ENCODE data around the gene ILF2. TPM values are rescaled to one million over a fixed set of nuclear protein-coding genes. Genes with fewer than 3 reads are reported as not detected.

ILF2 gene
- total RNA-seq, 1 experiment from 2014 or later = 420 TPM

DNA sequence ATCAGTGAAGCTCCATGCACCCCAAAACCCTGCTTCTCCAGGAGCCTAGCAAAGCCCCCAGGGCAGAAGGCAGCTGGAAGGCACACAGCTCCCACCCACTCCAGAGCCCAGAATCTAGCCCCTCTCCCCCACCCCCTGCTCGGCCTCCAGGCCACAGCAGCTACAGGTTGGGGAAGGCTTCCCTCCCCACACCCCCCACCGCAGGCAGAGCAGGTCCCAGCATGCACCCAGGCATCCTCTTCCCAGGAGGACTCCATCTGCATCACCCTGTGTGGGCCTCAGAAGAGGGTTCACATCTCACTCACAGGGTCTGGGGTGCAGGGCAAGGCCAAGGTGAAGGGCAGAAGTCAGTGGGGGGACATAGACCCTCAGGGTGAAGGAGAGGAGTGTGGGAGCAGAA lies 55.4 kb downstream of the ILF2 start:
- DNase-seq (ENCODE audit: low spot score) = no peak
- CTCF ChIA-PET = no interaction called here
- intact Hi-C loops (cut with micrococcal nuclease; ENCODE audit: unreplicated experiment) = no loop called here
- no TSS peak for BruUV-seq (replicated peaks)
- TF ChIP-seq, protein P1, sequence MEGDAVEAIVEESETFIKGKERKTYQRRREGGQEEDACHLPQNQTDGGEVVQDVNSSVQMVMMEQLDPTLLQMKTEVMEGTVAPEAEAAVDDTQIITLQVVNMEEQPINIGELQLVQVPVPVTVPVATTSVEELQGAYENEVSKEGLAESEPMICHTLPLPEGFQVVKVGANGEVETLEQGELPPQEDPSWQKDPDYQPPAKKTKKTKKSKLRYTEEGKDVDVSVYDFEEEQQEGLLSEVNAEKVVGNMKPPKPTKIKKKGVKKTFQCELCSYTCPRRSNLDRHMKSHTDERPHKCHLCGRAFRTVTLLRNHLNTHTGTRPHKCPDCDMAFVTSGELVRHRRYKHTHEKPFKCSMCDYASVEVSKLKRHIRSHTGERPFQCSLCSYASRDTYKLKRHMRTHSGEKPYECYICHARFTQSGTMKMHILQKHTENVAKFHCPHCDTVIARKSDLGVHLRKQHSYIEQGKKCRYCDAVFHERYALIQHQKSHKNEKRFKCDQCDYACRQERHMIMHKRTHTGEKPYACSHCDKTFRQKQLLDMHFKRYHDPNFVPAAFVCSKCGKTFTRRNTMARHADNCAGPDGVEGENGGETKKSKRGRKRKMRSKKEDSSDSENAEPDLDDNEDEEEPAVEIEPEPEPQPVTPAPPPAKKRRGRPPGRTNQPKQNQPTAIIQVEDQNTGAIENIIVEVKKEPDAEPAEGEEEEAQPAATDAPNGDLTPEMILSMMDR (conservative IDR thresholded peaks at IDR 0.05; ENCODE audit: low read depth, low read length) = no peak
- no peak for TF ChIP-seq EZH2 (IDR thresholded peaks at IDR 0.05; ENCODE audit: borderline replicate concordance, low read depth, low read length, poor library complexity, severe bottlenecking)
- no peaks in the 10 kb centered on the region for H3K9me3 ChIP-seq (ENCODE audit: low read depth, low read length, poor library complexity, severe bottlenecking)
- no peaks in the 10 kb centered on the region for H3K36me3 ChIP-seq (ENCODE audit: insufficient read depth, low read length, poor library complexity, severe bottlenecking)
- no peak overlapping the region for H3K4me3 ChIP-seq (ENCODE audit: low read depth, low read length, poor library complexity, severe bottlenecking)
- H3K27ac ChIP-seq (ENCODE audit: low read depth, low read length, poor library complexity, severe bottlenecking) = no peak overlapping the region
- POLR2A ChIA-PET (ENCODE audit: low non-redundant PET) = no interaction called here
- no peaks in the 10 kb centered on the region for H3K27me3 ChIP-seq (replicated peaks; ENCODE audit: insufficient read depth, low read depth, low read length, poor library complexity)
- no peaks in the 10 kb centered on the region for H3K4me1 ChIP-seq (ENCODE audit: insufficient read depth, low read length, poor library complexity, severe bottlenecking)

DNA sequence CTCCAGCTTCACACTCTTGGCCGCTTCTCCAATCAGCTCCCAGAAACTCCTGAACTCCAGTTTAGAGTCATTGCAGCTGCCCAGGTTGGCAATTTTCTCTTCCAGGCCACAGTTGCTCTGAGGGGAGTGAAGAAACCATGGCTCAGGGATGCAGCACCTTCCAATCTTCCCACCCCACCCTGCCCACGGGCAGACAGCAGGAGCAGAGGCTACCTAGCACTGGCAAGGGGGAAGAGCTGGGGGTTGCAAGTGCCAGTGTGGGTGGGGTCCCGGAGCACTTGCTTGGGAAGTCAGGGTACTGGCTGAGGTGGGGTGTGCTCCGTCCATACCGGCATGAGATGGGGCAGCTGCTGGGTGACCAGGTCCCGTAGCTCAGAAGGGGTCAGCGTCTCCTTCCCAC lies 55.9 kb downstream of the ILF2 start:
- intact Hi-C loops (cut with micrococcal nuclease; ENCODE audit: unreplicated experiment) = no loop called here
- POLR2A ChIA-PET (ENCODE audit: low non-redundant PET) = no interaction called here
- no TSS peak for BruUV-seq (replicated peaks)

DNA sequence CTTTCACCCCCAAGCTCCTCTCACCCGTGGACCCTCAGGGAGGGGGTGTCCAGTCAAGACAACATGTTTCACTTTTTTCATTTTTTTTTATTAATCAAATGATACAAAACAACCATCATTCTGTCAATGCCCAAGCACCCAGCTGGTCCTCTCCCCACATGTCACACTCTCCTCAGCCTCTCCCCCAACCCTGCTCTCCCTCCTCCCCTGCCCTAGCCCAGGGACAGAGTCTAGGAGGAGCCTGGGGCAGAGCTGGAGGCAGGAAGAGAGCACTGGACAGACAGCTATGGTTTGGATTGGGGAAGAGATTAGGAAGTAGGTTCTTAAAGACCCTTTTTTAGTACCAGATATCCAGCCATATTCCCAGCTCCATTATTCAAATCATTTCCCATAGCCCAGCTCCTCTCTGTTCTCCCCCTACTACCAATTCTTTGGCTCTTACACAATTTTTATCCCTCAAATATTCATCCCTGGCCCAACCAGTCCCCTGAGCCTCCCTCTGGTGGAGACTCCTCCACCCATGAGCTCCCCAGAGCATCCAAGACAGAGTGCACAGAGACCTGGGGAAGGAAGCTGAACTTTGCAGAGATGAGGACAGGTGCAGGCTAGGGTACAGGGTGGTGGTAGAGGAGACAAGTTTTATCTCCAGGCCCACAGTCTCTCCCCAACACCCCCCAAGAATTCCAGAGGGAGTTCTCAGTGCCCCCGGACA lies 56.4 kb downstream of the ILF2 start:
- BruUV-seq (replicated peaks) = no TSS peak
- H3K27ac ChIP-seq (ENCODE audit: low read depth, low read length, poor library complexity, severe bottlenecking) = no peak overlapping the region
- POLR2A ChIA-PET (ENCODE audit: low non-redundant PET) = no interaction called here
- intact Hi-C loops (cut with micrococcal nuclease; ENCODE audit: unreplicated experiment) = no loop called here
- no peaks in the 10 kb centered on the region for H3K9me3 ChIP-seq (ENCODE audit: low read depth, low read length, poor library complexity, severe bottlenecking)
- DNase-seq (ENCODE audit: low spot score) = no peak
- no peaks in the 10 kb centered on the region for H3K4me1 ChIP-seq (ENCODE audit: insufficient read depth, low read length, poor library complexity, severe bottlenecking)
- no peaks in the 10 kb centered on the region for H3K36me3 ChIP-seq (ENCODE audit: insufficient read depth, low read length, poor library complexity, severe bottlenecking)
- CTCF ChIA-PET = no interaction called here
- no peaks in the 10 kb centered on the region for H3K27me3 ChIP-seq (replicated peaks; ENCODE audit: insufficient read depth, low read depth, low read length, poor library complexity)
- TF ChIP-seq, protein P1 (conservative IDR thresholded peaks at IDR 0.05; ENCODE audit: low read depth, low read length) = no peak
- no peak for TF ChIP-seq EZH2 (IDR thresholded peaks at IDR 0.05; ENCODE audit: borderline replicate concordance, low read depth, low read length, poor library complexity, severe bottlenecking)
- no peak overlapping the region for H3K4me3 ChIP-seq (ENCODE audit: low read depth, low read length, poor library complexity, severe bottlenecking)

More for the DNA sequence above, 55.9 kb downstream of the ILF2 start:
- no peak for DNase-seq (ENCODE audit: low spot score)
- H3K9me3 ChIP-seq (ENCODE audit: low read depth, low read length, poor library complexity, severe bottlenecking) = no peaks in the 10 kb centered on the region
- TF ChIP-seq, protein P1 (conservative IDR thresholded peaks at IDR 0.05; ENCODE audit: low read depth, low read length) = no peak
- no peak for TF ChIP-seq EZH2 (IDR thresholded peaks at IDR 0.05; ENCODE audit: borderline replicate concordance, low read depth, low read length, poor library complexity, severe bottlenecking)
- no peaks in the 10 kb centered on the region for H3K4me1 ChIP-seq (ENCODE audit: insufficient read depth, low read length, poor library complexity, severe bottlenecking)
- CTCF ChIA-PET = no interaction called here
- H3K4me3 ChIP-seq (ENCODE audit: low read depth, low read length, poor library complexity, severe bottlenecking) = no peak overlapping the region
- H3K27ac ChIP-seq (ENCODE audit: low read depth, low read length, poor library complexity, severe bottlenecking) = no peak overlapping the region
- H3K36me3 ChIP-seq (ENCODE audit: insufficient read depth, low read length, poor library complexity, severe bottlenecking) = no peaks in the 10 kb centered on the region
- H3K27me3 ChIP-seq (replicated peaks; ENCODE audit: insufficient read depth, low read depth, low read length, poor library complexity) = no peaks in the 10 kb centered on the region

Measured in A673 (cell line).